SK-N-SH (cell line): ENCODE data around the gene NAT9. TPM values are rescaled to one million over a fixed set of nuclear protein-coding genes. Genes with fewer than 3 reads are reported as not detected.

Source experiments
- CTCF ChIA-PET: fragments of 300-600, 350-600 bp; formaldehyde crosslinking; extraction: SDS; loops from one replicate; lab custom pipeline; 2021; lab: Yijun Ruan, JAX
- POLR2A ChIA-PET: fragments of 350-600 bp; sonication (Branson Sonifier 250); formaldehyde crosslinking; extraction: SDS; loops from one replicate; lab custom pipeline; 2020; ENCODE audit warnings: antibody characterized with exemption, inconsistent platforms; lab: Yijun Ruan, JAX
- DNase-seq: peaks from one replicate; pipeline ENCODE4 v3.0.0; 2012
- H2AFZ ChIP-seq: fragments of 200-600 bp; sonication (generic); 2 replicates; pipeline ENCODE4 v1.8.1; 2016; ENCODE audit warnings: antibody characterized with exemption, mild to moderate bottlenecking, low read depth
- H3F3A ChIP-seq: fragments of 200-600 bp; sonication (generic); replicated peaks from 2 replicates; pipeline ENCODE3; 2016; ENCODE audit warnings: antibody characterized with exemption, mild to moderate bottlenecking; ENCODE audit not compliant: insufficient read depth
- H3K27ac ChIP-seq, 2 experiments: fragments of 200-500 bp in 1 of 2; fragments of 200-600 bp in 1 of 2; sonication (Bioruptor generic) in 1 of 2; sonication (generic), shearing (Covaris generic) in 1 of 2; 2 replicates each; pipeline versions ENCODE4 v1.5.1 to v1.6.1; 2014 to 2016; ENCODE audit warnings: low read depth in 2 of 2, inconsistent platforms in 1 of 2, low read length in 1 of 2, mild to moderate bottlenecking in 1 of 2, mixed read lengths in 1 of 2
- H3K27me3 ChIP-seq: fragments of 200-600 bp; sonication (generic), shearing (Covaris generic); 2 replicates; pipeline ENCODE4 v1.6.1; 2016; ENCODE audit warnings: mixed run types; ENCODE audit not compliant: insufficient read depth
- H3K36me3 ChIP-seq, 2 experiments: fragments of 200-500 bp in 1 of 2; fragments of 200-600 bp in 1 of 2; sonication (Bioruptor generic) in 1 of 2; sonication (generic) in 1 of 2; replicated peaks in 1 of 2; 2 replicates each; pipeline versions ENCODE3 to v1.5.1; 2014 to 2016; ENCODE audit warnings: low read length in 1 of 2, mild to moderate bottlenecking in 1 of 2; ENCODE audit not compliant: insufficient read depth in 2 of 2, control insufficient read depth in 1 of 2
- H3K4me1 ChIP-seq, 2 experiments: fragments of 200-500 bp in 1 of 2; fragments of 200-600 bp in 1 of 2; sonication (Bioruptor generic) in 1 of 2; sonication (generic), shearing (Covaris generic) in 1 of 2; 2 replicates each; pipeline versions ENCODE4 v1.5.1 to v1.6.1; 2014 to 2016; ENCODE audit warnings: low read depth in 1 of 2, low read length in 1 of 2, mixed run types in 1 of 2; ENCODE audit not compliant: insufficient read depth in 2 of 2, control insufficient read depth in 1 of 2
- H3K4me2 ChIP-seq: fragments of 200-600 bp; sonication (generic), shearing (Covaris generic); 2 replicates; pipeline ENCODE4 v1.6.1; 2017; ENCODE audit warnings: mixed run types
- H3K4me3 ChIP-seq, 2 experiments: fragments of 200-500 bp in 1 of 2; fragments of 200-600 bp in 1 of 2; sonication (Bioruptor generic) in 1 of 2; sonication (generic), shearing (Covaris generic) in 1 of 2; 2 replicates each; pipeline versions ENCODE4 v1.5.1 to v1.8.1; 2014 to 2016; ENCODE audit warnings: low read depth in 2 of 2, inconsistent platforms in 1 of 2, low read length in 1 of 2, mild to moderate bottlenecking in 1 of 2, mixed read lengths in 1 of 2, moderate library complexity in 1 of 2
- H3K79me2 ChIP-seq: fragments of 200-600 bp; sonication (generic); 2 replicates; pipeline ENCODE4 v1.8.1; 2017; ENCODE audit warnings: mild to moderate bottlenecking; ENCODE audit not compliant: insufficient read depth
- H3K9ac ChIP-seq: fragments of 200-600 bp; sonication (generic); 2 replicates; pipeline ENCODE4 v1.6.1; 2017; ENCODE audit warnings: mixed run types
- H3K9me2 ChIP-seq: fragments of 200-600 bp; sonication (generic); 2 replicates; pipeline ENCODE4 v1.6.1; 2017; ENCODE audit warnings: mixed run types
- H3K9me3 ChIP-seq: fragments of 200-600 bp; sonication (generic); 2 replicates; pipeline ENCODE4 v1.6.1; 2017; ENCODE audit warnings: mixed run types, mild to moderate bottlenecking, moderate library complexity
- H4K20me1 ChIP-seq: fragments of 200-600 bp; sonication (generic); 2 replicates; pipeline ENCODE4 v1.6.1; 2017; ENCODE audit warnings: mild to moderate bottlenecking, mixed run types; ENCODE audit not compliant: insufficient read depth
- CHD2 ChIP-seq: fragments of 150-350 bp; IDR thresholded peaks from 2 replicates; pipeline ENCODE4 v1.6.1; 2018; ENCODE audit warnings: low read length; ENCODE audit not compliant: partially characterized antibody
- CTCF ChIP-seq: fragments of 200-600 bp; sonication (generic); IDR thresholded peaks from 2 replicates; pipeline ENCODE4 v1.6.1; 2017; ENCODE audit warnings: antibody characterized with exemption, mild to moderate bottlenecking, moderate library complexity
- EP300 ChIP-seq, 2 experiments: IDR thresholded peaks; 2 replicates each; pipeline versions ENCODE4 v1.4.0 to v1.6.1; 2012; ENCODE audit warnings: borderline replicate concordance in 1 of 2, low read depth in 1 of 2, low read length in 1 of 2
- GABPA ChIP-seq: IDR thresholded peaks from 2 replicates; pipeline ENCODE4 v1.4.0; 2012; ENCODE audit warnings: low read depth, mild to moderate bottlenecking
- GATA2 ChIP-seq: sonication (generic); formaldehyde crosslinking; IDR thresholded peaks from 2 replicates; pipeline ENCODE4 v1.5.0; 2020; ENCODE audit warnings: mild to moderate bottlenecking, missing genetic modification reagents
- IRF3 ChIP-seq: fragments of 150-350 bp; IDR thresholded peaks from 2 replicates; pipeline ENCODE4 v1.6.1; 2016; ENCODE audit warnings: mild to moderate bottlenecking, low read depth, low read length
- POLR2AphosphoS5 ChIP-seq: IDR thresholded peaks from 2 replicates; pipeline ENCODE4 v1.6.1; 2012; ENCODE audit warnings: low read depth, low read length
- RAD21 ChIP-seq: IDR thresholded peaks from 2 replicates; pipeline ENCODE4 v1.6.1; 2012; ENCODE audit warnings: mild to moderate bottlenecking, low read length
- REST ChIP-seq: IDR thresholded peaks from 2 replicates; pipeline ENCODE4 v1.6.1; 2012; ENCODE audit warnings: mild to moderate bottlenecking, low read depth, low read length, moderate library complexity
- RFX5 ChIP-seq: IDR thresholded peaks from 2 replicates; pipeline ENCODE4 v1.6.1; 2012; ENCODE audit warnings: mild to moderate bottlenecking, improper control_type of control experiment, low read length
- RXRA ChIP-seq: IDR thresholded peaks from 2 replicates; pipeline ENCODE4 v1.4.0; 2012; ENCODE audit warnings: low read depth, mild to moderate bottlenecking, borderline replicate concordance
- SMC3 ChIP-seq: IDR thresholded peaks from 2 replicates; pipeline ENCODE4 v1.6.1; 2012; ENCODE audit warnings: low read depth, low read length, improper control_type of control experiment
- TAF1 ChIP-seq: IDR thresholded peaks from 2 replicates; pipeline ENCODE4 v1.6.1; 2012; ENCODE audit warnings: low read depth, mild to moderate bottlenecking, low read length, moderate library complexity, borderline replicate concordance
- YY1 ChIP-seq: IDR thresholded peaks from 2 replicates; pipeline ENCODE4 v1.4.0; 2012; ENCODE audit warnings: low read depth, mild to moderate bottlenecking
- WGBS: methylation state at CpG from one replicate; pipeline ENCODE4 v1.1.6; 2017; ENCODE audit warnings: low lambda C conversion rate; 5-methylcytosine and 5-hydroxymethylcytosine counted together
- polyA plus RNA-seq, 3 experiments: library from polyadenylated mRNA; depleted of rRNA; stranded (reverse); fragments of >200 nt; gene quantifications; 2 replicates each; pipeline ENCODE4 v1.2.3, GENCODE V29; 2012

The NAT9 gene
- polyA plus RNA-seq, 1 of the 3 experiments (the other 2 are of a cell fraction): 117 TPM

GRCh38 chr17:74805591-74805991 is 29.4 kb upstream of the NAT9 start:
- no peaks in the 10 kb centered on the region for H3K79me2 ChIP-seq
- peaks cover 0 to 61% of the 10 kb centered on the region in 2 experiments; a peak in 2 of 4 replicates for H3K4me1 ChIP-seq
- 91% methylated on average over 15 of the region's 15 CpGs for WGBS
- peaks cover 0 to 29% of the 10 kb centered on the region in 2 experiments for H3K36me3 ChIP-seq
- POLR2A ChIA-PET: no interaction called here
- no peaks in the 10 kb centered on the region for H3K9me2 ChIP-seq
- no peak overlapping the region for H3K4me2 ChIP-seq
- no peaks in the 10 kb centered on the region for H3F3A ChIP-seq
- CTCF ChIA-PET: interaction anchor here (0.6 to 98.1 kb wide), 12 partner anchors 9 to 146 kb away, joined by 3 to 3869 read pairs (median 4); partner anchors contain the start of genes FDXR and GRIN2C
- H3K9ac ChIP-seq: no peak overlapping the region
- no peak for DNase-seq
- no peak overlapping the region for H3K27ac ChIP-seq
- no peak for TF ChIP-seq YY1
- TF ChIP-seq RFX5: no peak
- no peak for TF ChIP-seq TAF1
- no peak for TF ChIP-seq GABPA
- TF ChIP-seq RAD21: no peak
- TF ChIP-seq CHD2: no peak
- TF ChIP-seq POLR2AphosphoS5: no peak
- no peak for TF ChIP-seq CTCF
- no peak for TF ChIP-seq RXRA
- no peak for TF ChIP-seq IRF3
- TF ChIP-seq EP300 (IDR thresholded peaks at IDR 0.05; ENCODE audit: borderline replicate concordance in 1 of 2, low read depth in 1 of 2, low read length in 1 of 2): no peak
- no peak for TF ChIP-seq GATA2 (CRISPR knock-in tag)
- no peak for TF ChIP-seq REST
- no peak for TF ChIP-seq SMC3
- TF ChIP-seq, all 33 proteins: peak for 0
- no peaks in the 10 kb centered on the region for H4K20me1 ChIP-seq
- no peaks in the 10 kb centered on the region for H3K9me3 ChIP-seq
- no peak overlapping the region for H3K4me3 ChIP-seq
- H3K27me3 ChIP-seq: no peaks in the 10 kb centered on the region
- no peak overlapping the region for H2AFZ ChIP-seq
